ENCODE measurements around the gene SUGP2. TPM values are rescaled to one million over a fixed set of nuclear protein-coding genes. Genes with fewer than 3 reads are reported as not detected.

The SUGP2 gene
- polyA plus RNA-seq, 3 donors, result 7.6 to 143 (median 8.2) TPM

- Histone ChIP-seq H2AFZ (ENCODE audit: insufficient read depth, low read depth, low read length, poor library complexity, severe bottlenecking) (no peak overlapping the region), H3K4me1 (ENCODE audit: control insufficient read depth in 1 of 2, insufficient read depth in 2 of 2, low read length in 2 of 2) (peaks cover 62 to 70% of the 10 kb centered on the region in 2 donors), H3K9me3 (replicated peaks in 1 of 2; ENCODE audit: control insufficient read depth in 1 of 2, insufficient read depth in 1 of 2, low read length in 2 of 2) (no peaks in the 10 kb centered on the region), H3K27ac (ENCODE audit: low read depth in 1 of 2, low read length in 2 of 2) (peak overlapping the region; percentile 80 to 81), H3K27me3 (ENCODE audit: control insufficient read depth in 2 of 2, insufficient read depth in 2 of 2, low read length in 2 of 2) (no peaks in the 10 kb centered on the region), H3K9ac (ENCODE audit: insufficient read depth, low read length, poor library complexity, severe bottlenecking) (peak overlapping the region; percentile 27), H3K79me2 (ENCODE audit: insufficient read depth, low read length) (no peaks in the 10 kb centered on the region), H4K20me1 (ENCODE audit: insufficient read depth, low read length) (no peaks in the 10 kb centered on the region), H3K4me3 (replicated peaks in 1 of 3; ENCODE audit: low read depth in 2 of 3, low read length in 3 of 3) (peak overlapping the region in 1 of 3 experiments; percentile 20), H3K36me3 (replicated peaks in 1 of 2; ENCODE audit: control insufficient read depth in 1 of 2, insufficient read depth in 2 of 2, low read length in 2 of 2) (no peaks in the 10 kb centered on the region), H3K4me2 (replicated peaks; ENCODE audit: extremely low read depth, low read length, poor library complexity, severe bottlenecking) (no peak overlapping the region)
- intact Hi-C loops (cut with micrococcal nuclease), result loop anchor here in 1 of 2 donors (2.0 kb wide), 1 partner anchor 20 kb away; no protein-coding TSS in a partner anchor
- peak overlapping the region; percentile 96 to 99 (median 98) for H3K27ac Mint-ChIP-seq
- peaks cover 0 to 1% (median 0%) of the 10 kb centered on the region in 7 donors for H3K9me3 Mint-ChIP-seq
- peaks cover 56% of the 10 kb centered on the region for H3K4me1 Mint-ChIP-seq
- TF ChIP-seq CTCF (IDR thresholded peaks at IDR 0.05), result no peak
- H3K27me3 Mint-ChIP-seq (ENCODE audit: low read depth in 3 of 3), result peaks cover 0 to 10% (median 2%) of the 10 kb centered on the region in 3 donors
- 0% methylated on average over 2 of the region's 4 CpGs for WGBS (ENCODE audit: insufficient coverage)
- H3K36me3 Mint-ChIP-seq, result peaks cover 0 to 2% of the 10 kb centered on the region in 2 donors
- peak in 1 of 3 donors; percentile 36 for DNase-seq
- H3K4me3 Mint-ChIP-seq, result peak overlapping the region; percentile 12 to 42
Measured at GRCh38 chr19:18966307-18966706, 67.0 kb downstream of the SUGP2 start.

- Histone ChIP-seq H3K4me1 (ENCODE audit: control insufficient read depth in 1 of 2, insufficient read depth in 2 of 2, low read length in 2 of 2) (peaks cover 42 to 51% of the 10 kb centered on the region in 2 donors), H3K4me3 (replicated peaks in 1 of 3; ENCODE audit: low read depth in 2 of 3, low read length in 3 of 3) (no peak overlapping the region), H3K9me3 (replicated peaks in 1 of 2; ENCODE audit: control insufficient read depth in 1 of 2, insufficient read depth in 1 of 2, low read length in 2 of 2) (no peaks in the 10 kb centered on the region), H3K79me2 (ENCODE audit: insufficient read depth, low read length) (no peaks in the 10 kb centered on the region), H3K36me3 (replicated peaks in 1 of 2; ENCODE audit: control insufficient read depth in 1 of 2, insufficient read depth in 2 of 2, low read length in 2 of 2) (no peaks in the 10 kb centered on the region), H2AFZ (ENCODE audit: insufficient read depth, low read depth, low read length, poor library complexity, severe bottlenecking) (no peak overlapping the region), H3K9ac (ENCODE audit: insufficient read depth, low read length, poor library complexity, severe bottlenecking) (no peak overlapping the region), H3K4me2 (replicated peaks; ENCODE audit: extremely low read depth, low read length, poor library complexity, severe bottlenecking) (no peak overlapping the region), H3K27ac (ENCODE audit: low read depth in 1 of 2, low read length in 2 of 2) (no peak overlapping the region), H3K27me3 (ENCODE audit: control insufficient read depth in 2 of 2, insufficient read depth in 2 of 2, low read length in 2 of 2) (no peaks in the 10 kb centered on the region), H4K20me1 (ENCODE audit: insufficient read depth, low read length) (no peaks in the 10 kb centered on the region)
- WGBS (ENCODE audit: insufficient coverage), result no CpG with 5 or more reads among the region's 9 CpGs
- H3K4me1 Mint-ChIP-seq, result peaks cover 43% of the 10 kb centered on the region
- peaks cover 2 to 14% (median 2%) of the 10 kb centered on the region in 3 donors for H3K27me3 Mint-ChIP-seq (ENCODE audit: low read depth in 3 of 3)
- no peak for DNase-seq
- no peak overlapping the region for H3K4me3 Mint-ChIP-seq
- no peak overlapping the region for H3K27ac Mint-ChIP-seq
- TF ChIP-seq CTCF (IDR thresholded peaks at IDR 0.05), result no peak
- intact Hi-C loops (cut with micrococcal nuclease), result no loop called here
- H3K9me3 Mint-ChIP-seq, result peaks cover 0 to 1% (median 0%) of the 10 kb centered on the region in 7 donors
- H3K36me3 Mint-ChIP-seq, result no peaks in the 10 kb centered on the region
Measured at GRCh38 chr19:18964121-18964520, 69.2 kb downstream of the SUGP2 start.
